ENCODE data around the gene SORT1.
A peak's percentile ranks its signal among the peaks of the same experiment; 100 is the strongest.

Gene SORT1

DNA sequence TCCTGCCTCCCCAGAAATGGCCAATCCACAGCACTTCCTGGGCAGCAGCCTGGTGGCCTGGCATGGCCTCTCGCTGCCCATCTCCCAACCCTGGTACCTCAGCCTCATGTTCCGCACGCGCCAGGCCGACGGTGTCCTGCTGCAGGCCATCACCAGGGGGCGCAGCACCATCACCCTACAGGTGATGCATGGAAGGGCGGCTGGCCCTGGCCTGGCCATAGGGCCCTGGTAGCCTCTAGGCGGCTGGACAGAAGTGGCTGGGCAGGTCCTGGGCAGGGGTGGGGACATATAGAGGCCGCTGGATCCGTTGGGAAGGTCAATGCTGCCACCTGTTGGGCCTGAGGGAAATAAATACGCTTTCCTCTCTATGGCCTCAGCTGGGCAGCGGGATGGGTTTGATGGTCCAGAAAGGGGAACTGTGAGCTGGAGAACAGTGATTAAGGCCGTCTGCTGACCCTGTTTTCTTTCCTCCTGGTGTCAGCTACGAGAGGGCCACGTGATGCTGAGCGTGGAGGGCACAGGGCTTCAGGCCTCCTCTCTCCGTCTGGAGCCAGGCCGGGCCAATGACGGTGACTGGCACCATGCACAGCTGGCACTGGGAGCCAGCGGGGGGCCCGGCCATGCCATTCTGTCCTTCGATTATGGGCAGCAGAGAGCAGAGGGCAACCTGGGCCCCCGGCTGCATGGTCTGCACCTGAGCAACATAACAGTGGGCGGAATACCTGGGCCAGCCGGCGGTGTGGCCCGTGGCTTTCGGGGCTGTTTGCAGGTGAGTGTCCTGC lies 133.9 kb downstream of the SORT1 start:
- DNase-seq (ENCODE audit: extremely low read depth in 1 of 2, low read depth in 1 of 2): peak; percentile 31 to 65

- DNase-seq (ENCODE audit: extremely low read depth in 1 of 2, low read depth in 1 of 2): no peak
Measured at GRCh38 chr1:109263234-109263596, 134.5 kb downstream of the SORT1 start.

- DNase-seq (ENCODE audit: extremely low read depth in 1 of 2, low read depth in 1 of 2): no peak
Measured at GRCh38 chr1:109262231-109263055, 135.3 kb downstream of the SORT1 start.

DNA sequence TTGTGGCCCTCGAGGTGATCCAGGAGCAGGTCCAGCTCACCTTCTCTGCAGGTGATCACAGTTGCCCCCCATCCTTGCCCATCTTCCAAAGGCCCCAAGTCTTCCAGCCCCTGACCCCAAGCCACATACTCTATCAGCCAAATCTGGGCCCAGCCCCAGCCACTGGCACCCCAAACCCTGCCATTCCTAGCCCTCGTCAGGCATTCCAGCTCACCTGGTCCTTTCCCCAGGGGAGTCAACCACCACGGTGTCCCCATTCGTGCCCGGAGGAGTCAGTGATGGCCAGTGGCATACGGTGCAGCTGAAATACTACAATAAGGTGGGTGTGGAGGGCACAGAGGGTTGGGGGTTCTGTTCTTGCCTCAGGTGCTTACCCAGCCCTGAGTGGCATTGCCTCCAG lies 136.1 kb downstream of the SORT1 start:
- no peak for DNase-seq (ENCODE audit: extremely low read depth in 1 of 2, low read depth in 1 of 2)

DNA sequence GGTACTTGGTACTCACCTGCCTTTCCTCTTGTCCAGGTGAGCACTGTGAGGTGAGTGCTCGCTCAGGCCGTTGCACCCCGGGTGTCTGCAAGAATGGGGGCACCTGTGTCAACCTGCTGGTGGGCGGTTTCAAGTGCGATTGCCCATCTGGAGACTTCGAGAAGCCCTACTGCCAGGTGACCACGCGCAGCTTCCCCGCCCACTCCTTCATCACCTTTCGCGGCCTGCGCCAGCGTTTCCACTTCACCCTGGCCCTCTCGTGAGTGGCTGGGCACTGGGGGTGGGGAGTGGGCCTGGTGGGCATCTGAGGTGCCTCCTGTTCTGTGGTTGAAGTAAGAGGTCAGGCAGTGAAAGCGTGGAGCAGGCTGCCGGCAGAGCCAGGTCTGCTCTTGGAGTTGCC lies 136.7 kb downstream of the SORT1 start:
- no peak for DNase-seq (ENCODE audit: extremely low read depth in 1 of 2, low read depth in 1 of 2)

GRCh38 chr1:109259674-109260557 lies 137.8 kb downstream of the SORT1 start:
- no peak for DNase-seq (ENCODE audit: extremely low read depth in 1 of 2, low read depth in 1 of 2)

Measured in activated CD8-positive, alpha-beta memory T cell treated with anti-CD3 and anti-CD28 coated beads for 1 hour (primary cell).